Measurements from ENCODE around the gene PTH2.
"Not testable (repeated sequence)": the region's sequence is repeated elsewhere in the genome, so short reads cannot be mapped to it uniquely, and the experiment has no call there.

The PTH2 gene

DNA sequence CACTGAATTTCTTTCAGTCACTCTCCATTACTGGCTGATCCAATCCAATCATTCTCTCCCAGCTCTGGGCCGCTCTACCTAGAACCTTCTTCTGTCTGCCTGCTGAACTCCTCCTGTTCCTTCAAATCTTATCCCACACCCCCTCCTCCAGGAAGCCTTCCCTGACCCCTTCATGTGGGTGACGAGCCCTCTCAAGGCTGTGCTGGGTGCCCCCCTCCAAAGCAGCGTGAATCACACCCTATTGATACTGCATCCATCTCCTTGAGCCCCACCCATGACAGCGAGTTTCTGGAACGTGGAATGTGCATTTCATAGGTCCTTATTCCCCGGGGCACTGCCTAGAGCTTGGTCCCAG is 25.2 kb upstream of the PTH2 start:
- DNase-seq (ENCODE audit: low read depth in 2 of 3, low spot score in 2 of 3) = no peak

DNA sequence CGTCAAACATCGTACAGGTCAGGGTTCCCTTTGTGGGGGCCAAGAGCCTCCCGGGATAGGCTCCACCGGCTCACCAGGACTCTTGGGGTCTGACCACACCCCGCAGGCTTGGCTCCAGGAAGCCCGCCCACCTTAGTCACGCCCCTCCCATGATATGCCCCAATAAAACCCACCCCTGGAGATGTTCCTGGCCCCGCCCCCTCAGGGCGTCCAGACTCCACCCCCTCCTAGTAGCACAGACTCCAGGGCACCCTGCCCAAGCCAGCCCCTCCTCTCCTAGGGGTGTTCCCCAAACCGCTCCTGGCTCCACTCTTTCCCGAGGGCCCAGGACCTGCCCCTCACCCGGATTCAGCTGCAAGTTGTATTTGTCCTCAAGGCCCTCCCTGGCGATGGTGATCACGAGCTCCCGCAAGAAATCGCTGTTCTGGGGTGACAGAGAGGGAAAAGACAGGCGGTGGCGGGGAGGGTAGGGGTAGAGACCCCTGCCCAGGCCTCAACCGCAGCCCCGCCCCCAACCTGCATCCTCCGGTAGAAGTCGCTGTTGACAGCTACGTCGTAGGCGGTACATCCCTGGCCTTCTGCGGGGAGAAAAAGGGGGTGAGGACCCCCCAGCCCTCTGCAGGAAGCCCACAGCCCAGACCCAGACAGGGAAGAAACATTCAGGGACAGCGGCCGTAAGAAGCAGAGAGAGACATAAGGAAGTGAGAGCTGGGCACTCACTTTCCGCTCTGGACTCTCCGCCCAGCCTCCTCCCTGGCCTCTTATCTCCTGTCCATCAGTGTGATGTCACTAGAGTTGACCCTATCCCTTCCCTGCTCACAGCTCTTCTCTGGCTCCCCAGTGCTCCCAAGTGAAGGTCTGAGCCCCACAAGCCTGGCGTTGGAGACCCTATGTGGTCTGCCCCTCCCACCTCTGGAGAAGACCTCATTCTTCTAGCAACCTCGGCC is 24.5 kb upstream of the PTH2 start:
- no peak for DNase-seq (ENCODE audit: low read depth in 2 of 3, low spot score in 2 of 3)

DNA sequence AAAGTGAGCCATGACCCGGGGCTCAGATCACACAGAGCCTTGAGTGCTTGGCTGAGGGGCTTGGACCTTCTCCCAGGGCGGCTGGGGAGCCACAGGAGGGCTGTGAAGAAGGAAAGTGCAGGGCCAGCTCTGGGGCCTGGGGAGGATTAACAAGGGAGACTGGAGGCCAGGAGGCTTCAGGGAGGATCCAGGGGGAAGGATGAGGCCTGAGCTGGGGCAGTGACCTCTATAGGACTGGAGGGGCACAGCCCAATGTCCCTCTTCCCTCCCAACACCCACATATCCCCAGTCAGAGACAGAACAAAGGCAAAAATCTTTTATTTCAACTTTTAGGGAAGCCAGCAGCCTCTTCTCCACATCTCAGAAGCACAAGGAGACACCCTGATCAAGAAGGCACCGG is 22.8 kb upstream of the PTH2 start:
- DNase-seq (ENCODE audit: low read depth in 2 of 3, low spot score in 2 of 3) = no peak

DNA sequence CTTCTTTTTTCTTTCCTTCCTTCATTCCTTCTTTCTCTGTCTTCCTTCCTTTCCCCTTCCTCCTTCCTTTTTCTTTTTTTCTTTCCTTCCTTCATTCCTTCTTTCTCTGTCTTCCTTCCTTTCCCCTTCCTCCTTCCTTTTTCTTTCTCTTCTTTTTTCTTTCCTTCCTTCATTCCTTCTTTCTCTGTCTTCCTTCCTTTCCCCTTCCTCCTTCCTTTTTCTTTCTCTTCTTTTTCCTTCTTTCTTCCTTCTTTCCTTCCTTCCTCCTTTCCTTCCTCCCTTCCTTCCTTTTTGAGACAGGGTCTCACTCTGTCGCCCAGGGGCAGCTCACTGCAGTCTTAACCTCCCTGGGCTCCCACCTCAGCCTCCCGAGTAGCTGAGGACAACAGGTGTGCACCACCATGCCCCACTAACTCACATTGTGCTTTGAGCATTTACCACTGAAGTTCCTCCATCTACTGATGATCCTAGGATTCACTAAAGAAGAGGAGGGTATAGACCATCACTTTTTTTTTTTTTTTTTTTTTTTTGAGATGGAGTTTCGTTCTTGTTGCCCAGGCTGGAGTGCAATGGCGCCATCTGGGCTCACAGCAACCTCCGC is 21.0 kb upstream of the PTH2 start:
- not testable (repeated sequence) for DNase-seq (ENCODE audit: low read depth in 2 of 3, low spot score in 2 of 3)

DNA sequence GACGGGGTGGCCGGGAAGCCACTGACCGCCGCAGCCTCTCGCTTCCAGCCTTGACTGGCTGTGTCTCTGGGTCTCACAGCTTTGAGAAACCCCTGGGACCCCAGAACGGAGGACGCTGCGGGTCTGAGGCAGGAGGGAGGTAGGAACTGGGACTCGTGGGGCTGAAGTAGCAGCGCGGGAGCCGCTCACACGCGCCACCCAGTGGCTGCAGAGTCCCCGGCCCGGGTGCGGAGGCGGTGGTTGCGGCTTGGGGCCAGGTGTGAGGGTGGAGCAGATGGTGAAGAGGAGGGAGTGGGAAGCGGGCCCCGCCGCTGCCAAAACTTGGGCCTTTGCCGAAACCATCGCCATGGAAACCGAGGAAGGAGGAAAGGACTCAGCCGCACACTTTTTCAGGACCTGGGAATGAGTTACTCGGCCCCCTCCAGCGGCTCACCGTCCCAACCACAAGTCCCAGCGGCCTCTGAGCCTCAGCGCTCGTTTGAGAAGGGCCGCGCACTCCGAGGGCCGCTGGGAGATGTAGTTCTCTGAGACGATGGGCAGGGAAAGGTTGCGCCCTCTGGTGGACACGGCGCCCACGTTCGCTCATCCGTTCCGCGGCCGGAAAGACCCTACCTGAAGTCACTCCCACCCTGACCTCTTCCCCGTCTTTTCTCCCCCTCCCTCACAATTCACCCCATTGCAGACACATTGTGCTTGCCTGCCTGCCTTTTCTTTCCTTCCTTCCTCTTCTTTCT is 20.3 kb upstream of the PTH2 start:
- DNase-seq (ENCODE audit: low read depth in 2 of 3, low spot score in 2 of 3) = peak; percentile 81 to 90 (median 89)

DNA sequence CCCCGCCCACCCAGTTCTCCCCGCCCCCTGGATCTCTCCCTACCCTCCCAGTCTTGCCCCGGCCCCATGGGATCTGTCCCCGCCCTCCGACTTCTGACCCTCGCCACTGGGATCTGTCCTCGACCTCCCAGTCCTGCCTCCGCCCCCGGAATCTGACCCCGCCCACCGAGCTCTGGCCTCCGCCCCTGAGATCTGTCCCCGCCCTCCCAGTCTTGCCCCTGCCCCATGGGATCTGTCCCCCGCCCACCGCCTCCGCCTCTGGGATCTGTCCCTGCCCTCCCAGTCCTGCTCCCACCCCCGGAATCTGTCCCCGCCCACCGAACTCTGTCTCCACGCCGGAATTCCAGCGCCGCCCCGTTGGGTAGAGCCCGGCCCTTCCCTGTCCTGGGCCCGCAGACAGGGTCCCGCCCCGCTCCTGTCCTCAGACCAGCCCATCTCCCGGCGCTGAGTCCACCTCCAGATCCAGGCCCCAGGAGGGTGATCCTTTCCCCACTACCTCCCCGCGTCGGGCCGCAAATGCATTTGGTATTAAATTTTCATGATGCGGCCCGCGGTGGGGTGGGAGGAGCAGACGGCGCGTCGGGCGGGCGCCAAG is 19.6 kb upstream of the PTH2 start:
- DNase-seq (ENCODE audit: low read depth in 2 of 3, low spot score in 2 of 3) = peak in 1 of 3 experiments; percentile 45

DNA sequence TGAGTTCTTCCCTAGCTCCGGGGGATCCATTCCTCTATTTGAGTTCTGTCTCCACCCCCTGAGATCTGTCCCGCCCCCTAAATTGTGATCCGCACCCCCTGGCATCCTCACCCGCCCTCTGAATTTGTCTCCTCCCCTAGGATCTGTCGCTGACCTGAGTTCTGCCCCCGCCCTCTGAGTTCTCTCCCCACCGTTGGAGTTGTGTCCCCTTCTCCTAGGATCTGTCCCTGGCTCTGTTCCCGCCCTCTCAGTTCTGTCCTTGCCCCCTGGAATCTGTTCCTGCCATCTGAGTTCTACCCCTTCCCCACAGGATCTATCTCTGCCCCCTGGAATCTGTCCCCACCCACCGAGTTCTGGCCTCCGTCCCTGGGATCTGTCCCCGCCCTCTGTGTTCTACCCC is 19.1 kb upstream of the PTH2 start:
- DNase-seq (ENCODE audit: low read depth in 2 of 3, low spot score in 2 of 3) = no peak

DNA sequence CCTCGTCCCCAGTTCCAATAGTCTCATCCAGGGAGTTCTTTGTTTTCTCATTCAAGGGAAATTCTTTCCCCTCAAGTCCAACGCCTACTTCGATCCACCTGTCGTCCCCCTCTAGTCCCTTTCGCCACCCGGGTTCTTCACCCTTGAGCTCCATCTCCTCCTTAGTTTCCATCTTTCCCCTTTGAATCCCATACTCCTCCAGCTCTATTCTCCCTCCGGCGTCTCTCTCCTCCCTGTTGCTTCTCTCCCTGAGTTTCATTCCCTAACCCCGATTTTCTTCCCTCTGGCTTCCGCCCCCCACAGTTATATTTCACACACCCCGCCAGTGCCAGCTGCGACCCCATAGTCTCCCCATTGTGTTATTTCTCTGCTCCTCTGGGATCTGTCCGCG is 18.7 kb upstream of the PTH2 start:
- no peak for DNase-seq (ENCODE audit: low read depth in 2 of 3, low spot score in 2 of 3)

DNA sequence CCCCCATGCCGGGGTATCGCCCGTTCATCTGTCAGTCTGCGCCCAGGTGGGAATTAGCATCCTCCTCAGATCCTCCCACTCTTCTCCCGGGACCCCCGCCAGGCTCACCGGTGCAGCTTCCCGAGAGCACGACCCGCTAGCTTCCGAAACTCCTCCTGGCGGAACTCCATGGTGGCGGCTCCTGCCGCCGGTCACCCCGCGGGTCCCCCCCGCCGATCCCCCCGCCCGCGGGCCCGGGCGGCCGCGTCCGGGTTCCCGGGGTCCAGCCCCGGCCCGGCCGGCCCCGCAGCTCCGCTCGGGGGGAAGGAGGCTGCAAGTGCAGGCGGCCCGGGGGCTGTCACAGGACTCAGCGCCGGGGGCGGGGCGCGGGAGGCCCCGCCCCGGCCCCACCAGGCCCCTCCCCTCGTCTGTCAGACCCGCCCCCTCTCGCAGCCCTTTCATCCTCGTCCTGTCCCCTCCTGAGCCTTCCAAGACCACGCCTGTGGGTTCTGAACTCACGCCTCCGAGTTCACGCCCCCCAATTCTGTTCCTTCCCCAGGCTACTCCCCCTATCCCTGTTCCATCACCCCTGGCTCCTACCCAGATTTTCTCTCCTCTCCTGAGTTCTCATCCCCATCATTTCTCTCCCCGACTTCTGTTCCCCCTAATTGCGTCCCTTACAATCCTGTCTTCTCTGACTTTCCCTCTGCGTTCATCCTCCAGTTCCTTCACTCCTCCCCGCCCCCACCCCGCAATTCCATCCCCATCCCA is 18.1 kb upstream of the PTH2 start, which contains the start of gene SLC17A7:
SLC17A7 (minus strand) TSS at position 318 of the 750 bp plus-strand sequence; CDS start at position 170, 148 bp downstream.
- DNase-seq (ENCODE audit: low read depth in 2 of 3, low spot score in 2 of 3) = no peak

DNA sequence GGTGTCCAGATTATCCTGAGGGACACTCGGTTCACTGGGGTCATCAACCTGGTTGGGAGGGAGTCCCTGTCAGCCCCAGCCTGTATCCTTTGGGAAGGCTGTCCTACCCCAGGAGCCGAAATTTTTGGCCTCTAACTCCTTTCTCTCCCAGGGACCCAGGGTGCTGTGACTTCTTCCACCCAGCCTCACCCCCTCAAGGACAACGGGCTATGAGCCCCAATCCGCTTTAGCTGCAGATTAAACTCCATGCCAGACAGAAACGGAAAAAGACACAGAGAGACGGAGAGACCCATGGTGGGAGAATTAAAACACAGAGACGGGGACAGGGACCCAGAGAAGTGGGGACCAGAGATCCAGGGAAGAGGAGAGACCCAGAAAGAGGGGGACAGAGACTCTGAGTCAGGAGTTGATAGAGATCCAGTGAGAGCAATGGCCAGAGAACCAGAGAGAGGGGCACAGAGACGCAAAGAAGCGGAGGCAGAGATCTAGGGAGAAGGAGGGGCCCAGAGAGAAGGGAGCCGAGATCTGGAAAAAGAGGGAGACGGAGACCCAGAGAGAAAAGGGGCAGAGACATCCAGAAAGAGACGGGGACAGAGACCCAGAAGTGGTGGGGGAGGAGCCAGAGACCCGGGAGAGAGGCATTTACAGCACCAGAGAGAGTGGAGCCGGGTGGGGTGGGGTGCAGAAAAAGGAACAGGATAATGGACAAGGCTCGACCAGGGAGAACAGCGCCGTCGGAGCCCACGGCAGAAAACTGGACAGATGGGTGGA is 17.4 kb upstream of the PTH2 start:
- DNase-seq (ENCODE audit: low read depth in 2 of 3, low spot score in 2 of 3) = no peak

DNA sequence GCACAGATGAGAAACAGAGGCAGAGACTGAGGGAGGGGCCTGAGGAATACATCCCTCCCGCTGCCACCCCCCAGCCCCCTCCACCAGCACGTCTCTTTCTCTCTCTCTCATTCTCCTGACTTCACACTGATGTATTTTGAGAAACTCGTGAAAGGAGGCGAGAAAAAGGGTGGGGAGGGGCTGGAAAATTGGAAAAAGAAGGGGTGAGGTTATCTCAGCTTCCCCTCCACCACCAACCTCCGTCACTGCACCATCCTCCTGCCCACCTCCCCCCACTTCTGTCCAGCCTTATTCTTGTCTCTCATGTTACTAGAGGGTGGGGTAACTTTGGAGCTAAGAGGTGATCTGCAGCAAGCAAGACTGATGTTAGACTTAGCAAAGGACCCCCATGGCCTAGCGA is 16.6 kb upstream of the PTH2 start:
- DNase-seq (ENCODE audit: low read depth in 2 of 3, low spot score in 2 of 3) = no peak

DNA sequence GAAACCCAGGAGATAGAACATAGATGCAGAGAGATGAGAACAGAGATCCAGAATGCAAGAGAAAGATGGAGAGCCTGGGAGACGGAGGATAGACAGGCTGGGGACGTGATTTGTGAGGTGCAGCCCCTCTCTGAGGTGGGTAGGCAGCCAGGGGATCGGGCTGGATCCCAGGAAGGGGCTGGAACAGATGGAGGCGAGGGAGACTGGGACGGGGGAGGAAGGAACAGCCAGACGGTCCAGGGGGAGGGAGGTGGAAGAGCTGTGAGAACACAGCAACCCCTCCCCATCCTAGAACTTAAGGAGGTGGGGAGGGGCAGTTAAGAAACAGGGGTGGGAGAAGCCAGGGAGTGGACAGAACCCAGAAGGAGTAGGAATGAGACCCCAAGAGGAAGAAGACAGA is 15.0 kb upstream of the PTH2 start:
- no peak for DNase-seq (ENCODE audit: low read depth in 2 of 3, low spot score in 2 of 3)

DNA sequence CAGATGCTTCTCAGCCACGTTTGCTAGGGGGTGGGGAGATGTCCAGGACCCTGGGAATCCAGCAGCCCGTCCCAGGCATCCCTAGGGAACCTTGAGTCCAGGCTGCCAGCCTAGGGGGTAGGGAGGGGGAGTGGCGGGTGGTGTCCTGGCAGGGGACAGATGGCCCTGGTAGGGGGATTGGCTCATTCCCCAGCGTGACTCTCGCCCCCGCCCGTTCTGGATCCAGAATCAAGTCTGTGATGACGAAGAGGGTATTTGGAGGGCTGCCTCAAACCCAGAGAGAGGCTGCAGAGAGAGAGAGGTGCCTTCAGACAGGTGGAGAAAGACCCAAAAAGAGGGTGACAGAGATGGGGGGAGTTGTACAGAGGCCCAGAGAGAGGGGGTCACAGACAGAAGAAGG is 14.0 kb upstream of the PTH2 start:
- no peak for DNase-seq (ENCODE audit: low read depth in 2 of 3, low spot score in 2 of 3)

DNA sequence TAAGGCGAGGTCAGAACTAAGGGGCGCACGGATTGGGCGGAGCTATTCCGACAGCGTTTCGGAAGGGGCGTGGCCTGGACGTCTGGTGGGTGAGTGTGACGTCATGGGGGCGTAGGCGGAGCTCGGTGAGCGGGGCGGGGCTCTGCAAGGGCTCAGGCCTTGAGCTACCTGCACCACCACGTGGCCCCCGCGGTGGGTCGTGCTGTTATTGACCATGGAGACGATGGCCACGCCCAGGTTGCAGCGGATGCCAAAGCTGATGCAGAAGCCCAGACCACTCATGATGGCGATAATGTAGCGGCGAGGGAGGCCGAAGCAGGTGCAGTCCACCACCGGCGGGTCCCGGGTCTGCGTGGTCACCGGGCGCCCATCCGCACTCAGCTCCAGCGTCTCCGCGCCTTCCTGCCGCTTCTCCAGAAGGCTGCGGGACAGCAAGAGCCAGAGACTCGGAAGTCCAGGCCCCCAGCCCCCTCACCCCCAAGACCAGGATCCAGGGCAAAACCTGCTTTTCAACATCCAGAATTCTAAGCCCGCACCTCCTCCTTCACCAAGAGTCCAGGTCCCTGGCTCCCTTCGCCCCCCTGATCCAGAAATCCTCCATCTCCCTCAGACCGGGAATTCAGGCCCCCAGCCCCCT is 13.3 kb upstream of the PTH2 start:
- no peak for DNase-seq (ENCODE audit: low read depth in 2 of 3, low spot score in 2 of 3)

DNA sequence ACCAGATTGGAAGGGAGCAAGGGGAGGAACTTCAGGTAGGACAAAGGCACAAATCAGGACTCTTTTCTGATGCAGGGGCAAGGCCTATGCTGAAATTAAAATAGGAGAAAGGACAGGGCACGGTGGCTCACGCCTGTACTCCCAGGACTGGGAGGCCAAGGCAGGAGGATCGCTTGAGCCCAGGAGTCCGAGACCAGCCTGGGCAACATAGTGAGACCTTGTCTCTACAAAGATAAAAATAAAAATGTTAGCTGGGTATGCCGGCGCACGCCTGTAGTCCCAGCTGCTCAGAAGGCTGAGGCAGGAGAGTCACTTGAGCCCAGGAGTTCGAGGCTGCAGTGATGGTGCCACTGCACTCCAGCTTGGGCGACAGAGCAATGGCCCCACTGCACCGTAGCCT is 12.4 kb upstream of the PTH2 start:
- no peak for DNase-seq (ENCODE audit: low read depth in 2 of 3, low spot score in 2 of 3)

DNA sequence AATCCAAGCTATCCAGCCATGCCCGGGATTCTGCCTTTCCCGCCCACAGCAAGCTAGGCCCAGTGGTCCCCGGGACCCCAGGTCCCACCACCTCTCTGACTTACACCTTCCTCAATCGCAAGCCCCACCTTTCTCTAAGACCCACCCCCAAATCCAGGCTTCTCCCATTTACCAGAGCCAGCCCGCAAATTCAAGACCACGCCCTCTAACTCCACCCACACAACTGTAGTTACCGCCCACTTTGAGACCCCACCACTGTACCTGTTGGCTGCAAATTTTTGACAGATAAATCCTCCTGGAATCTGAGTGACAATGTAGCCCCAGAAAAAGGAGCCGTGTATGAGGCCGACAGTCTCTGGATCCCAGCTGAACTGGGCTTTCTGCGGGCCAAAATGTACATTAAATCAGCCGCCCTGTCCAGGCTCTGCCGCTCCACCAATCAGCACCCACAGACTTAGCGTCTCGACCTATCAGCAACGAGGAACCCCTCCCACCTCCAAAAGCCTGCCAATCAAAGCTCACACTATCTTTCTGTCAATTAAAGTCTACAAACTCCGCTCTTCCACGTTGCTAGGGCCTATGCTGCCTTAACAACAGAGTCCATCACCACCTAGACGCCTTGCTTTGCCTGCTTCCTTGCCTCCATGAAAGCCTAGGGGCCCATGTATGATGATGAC is 11.8 kb upstream of the PTH2 start:
- DNase-seq (ENCODE audit: low read depth in 2 of 3, low spot score in 2 of 3) = no peak

DNA sequence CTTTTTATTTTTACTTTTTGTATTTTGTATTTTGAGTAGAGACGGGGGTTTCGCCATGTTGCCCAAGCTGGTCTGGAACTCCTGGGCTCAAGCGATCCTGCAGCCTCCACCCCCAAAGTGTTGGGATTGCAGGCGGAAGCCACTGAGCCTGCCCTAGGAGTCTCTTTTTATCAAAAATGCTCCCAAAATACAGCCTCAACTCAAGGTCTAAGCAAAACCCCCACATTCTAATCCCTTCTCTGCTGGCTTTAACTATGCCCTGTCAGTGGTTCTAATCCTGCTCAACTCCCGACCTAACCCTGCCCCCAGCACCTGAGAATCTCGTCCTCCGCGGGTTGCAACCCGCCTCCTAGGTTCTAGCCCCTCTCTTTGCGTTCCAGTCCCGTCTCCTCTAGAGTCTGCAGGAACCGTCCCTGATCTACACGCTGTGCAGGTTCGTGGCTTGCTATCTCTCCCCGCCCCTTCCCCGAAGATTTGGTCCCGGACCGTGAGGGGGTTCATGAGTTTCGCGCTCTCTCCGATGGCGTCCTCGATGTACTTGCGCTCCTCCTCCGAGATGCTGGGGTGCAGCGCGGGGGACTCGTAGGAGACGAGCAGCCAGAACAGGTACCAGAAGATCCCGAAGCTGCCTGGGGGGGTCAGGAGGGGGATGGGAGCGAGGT is 10.1 kb upstream of the PTH2 start:
- no peak for DNase-seq (ENCODE audit: low read depth in 2 of 3, low spot score in 2 of 3)
